K562 (cell line): Measurements from ENCODE around the gene ATXN7L1. TPM values are rescaled to one million over a fixed set of nuclear protein-coding genes. Genes with fewer than 3 reads are reported as not detected.

ENCODE experiments used
- ATAC-seq: fragments of 200-7000 bp; cut with Tn5 transposase; 3 replicates; pipeline ENCODE4 v1.9.1; 2020; ENCODE audit warnings: moderate library complexity
- BruUV-seq: library from RNA; stranded (reverse); fragments of 400-500 nt; replicated peaks from 2 replicates; lab custom pipeline; 2021; lab: Mats Ljungman, UMichigan
- CTCF ChIA-PET: fragments of 300-600 bp; formaldehyde crosslinking; extraction: SDS; loops from one replicate; lab custom pipeline; 2021; ENCODE audit warnings: low intra/inter-chr PET ratio; lab: Yijun Ruan, JAX
- POLR2A ChIA-PET: fragments of 300-600, 350-650 bp; sonication (Branson Sonifier 250); formaldehyde crosslinking; extraction: SDS; loops from one replicate; lab custom pipeline; 2021; ENCODE audit warnings: antibody characterized with exemption, inconsistent platforms; lab: Yijun Ruan, JAX
- DNase-seq, 4 experiments: peaks; one replicate each; pipeline versions ENCODE4 v3.0.0 to v3.0.0-alpha.2; 2011 to 2018; ENCODE audit warnings: low spot score in 3 of 4, mixed read lengths in 3 of 4; ENCODE audit errors: extremely low read depth in 1 of 4
- FAIRE-seq: peaks from 2 replicates; lab custom pipeline; 2011; peaks lifted over from hg19 to GRCh38; lab: Jason Lieb, UNC
- H2AFZ ChIP-seq: 2 replicates; pipeline ENCODE4 v1.6.0; 2011; ENCODE audit warnings: low read depth, low read length, control low read depth, inconsistent platforms
- H3K27ac ChIP-seq: fragments of 200-600 bp; 3 replicates; pipeline ENCODE4 v1.8.0; 2011; ENCODE audit warnings: low read depth, mild to moderate bottlenecking, control low read depth, inconsistent platforms, low read length, moderate library complexity, mixed read lengths; ENCODE audit errors: extremely low read depth
- H3K27me3 ChIP-seq, 2 experiments: fragments of 300-600 bp in 1 of 2; 2 replicates in 1 of 2; 3 replicates in 1 of 2; pipeline versions ENCODE4 v1.6.0 to v1.8.0; 2011; ENCODE audit warnings: inconsistent platforms in 2 of 2, low read length in 2 of 2, mild to moderate bottlenecking in 1 of 2, mixed read lengths in 1 of 2, moderate library complexity in 1 of 2; ENCODE audit not compliant: control insufficient read depth in 2 of 2, insufficient read depth in 2 of 2
- H3K36me3 ChIP-seq: fragments of 300-600 bp; 3 replicates; pipeline ENCODE4 v1.8.0; 2011; ENCODE audit warnings: mild to moderate bottlenecking, low read length, inconsistent platforms; ENCODE audit not compliant: control insufficient read depth, insufficient read depth
- H3K4me1 ChIP-seq, 2 experiments: fragments of 200-600 bp in 1 of 2; replicated peaks in 1 of 2; 2 replicates in 1 of 2; 3 replicates in 1 of 2; pipeline versions ENCODE4 v1.5.1 to v1.8.0; 2011; ENCODE audit warnings: inconsistent platforms in 2 of 2, low read length in 2 of 2, mild to moderate bottlenecking in 1 of 2, mixed read lengths in 1 of 2, moderate library complexity in 1 of 2; ENCODE audit not compliant: control insufficient read depth in 2 of 2, insufficient read depth in 2 of 2
- H3K4me2 ChIP-seq: 2 replicates; pipeline ENCODE4 v1.6.1; 2011; ENCODE audit warnings: low read length, control low read depth, inconsistent platforms, mixed read lengths; ENCODE audit not compliant: insufficient read depth
- H3K4me3 ChIP-seq: fragments of 200-600 bp; sonication (generic), shearing (Covaris generic); 2 replicates; pipeline ENCODE4 v1.5.1; 2016; ENCODE audit warnings: control low read depth, inconsistent platforms
- H3K79me2 ChIP-seq: fragments of 200-600 bp; 3 replicates; pipeline ENCODE4 v1.8.0; 2011; ENCODE audit warnings: low read length, inconsistent platforms; ENCODE audit not compliant: control insufficient read depth, insufficient read depth
- H3K9ac ChIP-seq, 2 experiments: 2 replicates each; pipeline versions ENCODE4 v1.6.0 to v1.6.1; 2011; ENCODE audit warnings: low read depth in 2 of 2, low read length in 2 of 2, control low read depth in 1 of 2, inconsistent platforms in 1 of 2, mild to moderate bottlenecking in 1 of 2, mixed read lengths in 1 of 2; ENCODE audit not compliant: insufficient read depth in 1 of 2
- H3K9me1 ChIP-seq: one replicate; pipeline ENCODE4 v1.6.0; 2011; ENCODE audit warnings: inconsistent platforms, mild to moderate bottlenecking, low read length, moderate library complexity; ENCODE audit not compliant: control insufficient read depth, insufficient read depth
- H3K9me3 ChIP-seq: replicated peaks from 2 replicates; pipeline ENCODE4 v1.5.1; 2011; ENCODE audit warnings: low read depth, low read length, inconsistent platforms; ENCODE audit not compliant: control insufficient read depth, insufficient read depth
- H4K20me1 ChIP-seq: replicated peaks from 2 replicates; pipeline ENCODE4 v1.6.1; 2011; ENCODE audit warnings: low read length, inconsistent platforms, mixed read lengths; ENCODE audit not compliant: control insufficient read depth, insufficient read depth
- ASH1L ChIP-seq: fragments of 450-650 bp; IDR thresholded peaks from 2 replicates; pipeline ENCODE4 v1.6.1; 2018; ENCODE audit warnings: borderline replicate concordance, mild to moderate bottlenecking, low read depth; ENCODE audit not compliant: partially characterized antibody
- DACH1 ChIP-seq: fragments of 450-650 bp; IDR thresholded peaks from 2 replicates; pipeline ENCODE4 v1.6.1; 2018; ENCODE audit not compliant: partially characterized antibody
- NFIC ChIP-seq: fragments of 450-650 bp; IDR thresholded peaks from 2 replicates; pipeline ENCODE4 v1.6.1; 2017; ENCODE audit warnings: mild to moderate bottlenecking, inconsistent platforms
- NFIX ChIP-seq: fragments of 250-450 bp; sonication (Bioruptor Pico); IDR thresholded peaks from 2 replicates; pipeline ENCODE4 v1.4.0; 2020; ENCODE audit warnings: low read depth, mild to moderate bottlenecking, moderate library complexity
- NR2C1 ChIP-seq, 2 experiments: fragments of 450-650 bp; IDR thresholded peaks; 2 replicates each; pipeline ENCODE4 v1.6.1; 2017; ENCODE audit warnings: mild to moderate bottlenecking in 2 of 2, antibody characterized with exemption in 1 of 2, inconsistent platforms in 1 of 2, missing compliant biosample characterization in 1 of 2, missing genetic modification characterization in 1 of 2
- ZFP91 ChIP-seq: sonication (generic); formaldehyde crosslinking; IDR thresholded peaks from 2 replicates; pipeline ENCODE4 v1.8.0; 2022; ENCODE audit warnings: mild to moderate bottlenecking, missing genetic modification reagents
- ZNF518B ChIP-seq: fragments of 250-450 bp; sonication (Bioruptor Pico); IDR thresholded peaks from 2 replicates; pipeline ENCODE4 v1.5.0; 2021; ENCODE audit warnings: mild to moderate bottlenecking, moderate library complexity
- WGBS: fragments of 100-300 bp; shearing (Covaris generic); methylation state at CpG from one replicate; pipeline ENCODE4 v1.1.6; 2016; ENCODE audit warnings: low coverage, mixed read lengths; ENCODE audit not compliant: insufficient coverage; ENCODE audit errors: missing lambda C conversion rate; 5-methylcytosine and 5-hydroxymethylcytosine counted together
- in situ Hi-C: fragments of 300-500 bp; cut with MboI; formaldehyde crosslinking; loops from 4 replicates; pipeline ENCODE4 v1.15.0; 2018; ENCODE audit warnings: inconsistent platforms, mixed read lengths
- intact Hi-C: fragments of 100-400 bp; cut with micrococcal nuclease; formaldehyde crosslinking; loops from 2 replicates; pipeline ENCODE4 v1.14.2; 2022
- polyA plus RNA-seq, 8 experiments: library from polyadenylated mRNA; depleted of rRNA in 4 of 8; stranded (reverse) in 5 of 8; unstranded in 3 of 8; fragments of >200 nt; fragmentation: Nextera tagmentation in 2 of 8; fragmentation: Illumina TruSeq in 1 of 8; extraction: Ambion mirVana in 2 of 8; extraction: Trizol in 1 of 8; gene quantifications; 2 replicates each; pipeline versions ENCODE4 v1.2.1 to v1.2.3, GENCODE V29; 2011 to 2014; ENCODE audit warnings: inconsistent platforms in 1 of 8, missing spikeins in 1 of 8
- total RNA-seq, 7 experiments: library from RNA; depleted of rRNA in 6 of 7; stranded (reverse); fragments of >200 nt in 6 of 7; fragmentation: Illumina TruSeq in 2 of 7; extraction: Trizol in 2 of 7; gene quantifications; 2 replicates each; pipeline versions ENCODE4 v1.2.1 to v1.2.3, GENCODE V29; 2011 to 2021; ENCODE audit warnings: low replicate concordance in 1 of 7

ATXN7L1 gene
- total and polyA plus RNA-seq, 9 of the 15 experiments (the other 6 are each of a cell fraction or from before 2014, with no cell fraction given), result 6.6 to 13.7 (median 10.7) TPM

GRCh38 chr7:105885387-105886111 lies 9.2 kb upstream of the ATXN7L1 start:
- H3K9ac ChIP-seq, result no peak overlapping the region
- no peak overlapping the region for H3K27ac ChIP-seq
- in situ Hi-C loops, result no loop called here
- H4K20me1 ChIP-seq, result no peaks in the 10 kb centered on the region
- no peaks in the 10 kb centered on the region for H3K9me1 ChIP-seq
- FAIRE-seq (no peak), ATAC-seq (no peak), DNase-seq (no peak)
- no peaks in the 10 kb centered on the region for H3K79me2 ChIP-seq
- no peaks in the 10 kb centered on the region for H3K4me1 ChIP-seq
- ChIA-PET CTCF (no interaction called here), POLR2A (interaction anchor here (0.8 to 0.9 kb wide), 3 partner anchors 10 to 17 kb away, joined by 3 read pairs; no protein-coding TSS in a partner anchor)
- BruUV-seq, result no TSS peak
- intact Hi-C loops, result no loop called here
- no peak overlapping the region for H3K4me3 ChIP-seq
- peaks cover 2 to 3% of the 10 kb centered on the region in 2 experiments; a peak in 3 of 5 replicates for H3K27me3 ChIP-seq
- TF ChIP-seq ZNF518B (CRISPR knock-in tag) (no peak), NFIX (peak; percentile 68), NR2C1 (IDR thresholded peaks at IDR 0.05) (no peak), NR2C1 (tag; IDR thresholded peaks at IDR 0.05) (no peak), NFIC (peak; percentile 93), ZFP91 (CRISPR knock-in tag) (no peak), ASH1L (no peak), DACH1 (no peak)
- WGBS, result under 1% methylated on average over 6 of the region's 6 CpGs
- H3K4me2 ChIP-seq, result no peak overlapping the region
- H2AFZ ChIP-seq, result no peak overlapping the region
- no peaks in the 10 kb centered on the region for H3K9me3 ChIP-seq
- H3K36me3 ChIP-seq, result no peaks in the 10 kb centered on the region
